GM12878 (cell line): ENCODE measurements around the gene HSD17B11.
"Not testable (repeated sequence)": the region's sequence is repeated elsewhere in the genome, so short reads cannot be mapped to it uniquely, and the experiment has no call there.

ENCODE experiments used
- ELK1 ChIP-seq: IDR thresholded peaks from 2 replicates; pipeline ENCODE4 v1.6.1; 2012; ENCODE audit warnings: low read depth, low read length, improper control_type of control experiment
- RAD21 ChIP-seq: IDR thresholded peaks from 2 replicates; pipeline ENCODE4 v1.6.1; 2011; ENCODE audit warnings: mild to moderate bottlenecking, low read depth, low read length, moderate library complexity; ENCODE audit not compliant: insufficient read depth

GRCh38 chr4:87406902-87407301 lies 15.9 kb upstream of the HSD17B11 start:
- not testable (repeated sequence) for TF ChIP-seq RAD21, ELK1
